Measurements from ENCODE around the gene WSCD1.

- no peak for TF ChIP-seq CTCF (IDR thresholded peaks at IDR 0.05)
- TF ChIP-seq POLR2A (IDR thresholded peaks at IDR 0.05) = no peak
- TF ChIP-seq EP300 (IDR thresholded peaks at IDR 0.05) = no peak
These were observed 26.2 kb downstream of the WSCD1 start for GRCh38 chr17:6096201-6097004.

Measured in gastroesophageal sphincter (tissue), 3 donors.